Measurements from ENCODE around the gene OBSL1. TPM values are rescaled to one million over a fixed set of nuclear protein-coding genes. Genes with fewer than 3 reads are reported as not detected.
A peak's percentile ranks its signal among the peaks of the same experiment; 100 is the strongest.

Gene OBSL1
- total RNA-seq, 6 donors from 2014 or later, result 38.2 to 303 (median 67.4) TPM

DNA sequence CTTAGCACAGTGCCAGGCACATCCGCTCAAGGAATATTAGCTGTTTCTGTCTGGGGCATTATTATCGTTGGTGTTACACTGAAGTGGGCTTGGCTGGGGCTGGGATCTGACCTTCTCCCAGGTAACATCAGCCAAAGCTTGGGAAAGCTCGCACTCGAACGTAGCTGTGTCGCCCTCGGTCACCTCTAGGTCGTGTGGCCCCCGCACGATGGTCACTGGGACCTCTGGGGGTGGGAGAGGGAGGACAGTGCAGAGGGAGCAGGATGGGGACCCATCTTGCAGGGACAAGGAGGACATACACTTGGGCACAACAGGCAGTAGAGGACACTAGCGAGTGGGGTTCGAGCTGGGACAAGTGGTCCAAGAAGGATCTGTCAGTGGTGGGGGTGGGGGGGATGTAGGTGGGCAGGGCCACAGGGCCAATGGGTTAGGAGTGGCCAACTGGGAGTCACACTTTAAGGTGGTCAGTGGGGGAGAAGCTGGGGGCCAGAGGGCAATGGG is 17.8 kb downstream of the OBSL1 start:
- 81% methylated on average over 11 to 12 of the region's 12 CpGs for WGBS, 2 donors
- no peak overlapping the region for H3K27ac ChIP-seq
- no peak overlapping the region for H3K4me3 ChIP-seq

GRCh38 chr2:219553168-219553417 is 18.2 kb downstream of the OBSL1 start:
- 32 to 37% methylated on average over 6 to 7 of the region's 7 CpGs for WGBS, 2 donors

More for the DNA sequence above, 17.8 kb downstream of the OBSL1 start:
- peaks cover 18 to 23% (median 19%) of the 10 kb centered on the region in 4 donors for H3K4me1 ChIP-seq
- TF ChIP-seq EP300 (IDR thresholded peaks at IDR 0.05), result no peak
- TF ChIP-seq POLR2AphosphoS5 (IDR thresholded peaks at IDR 0.05), result no peak
- TF ChIP-seq POLR2A (IDR thresholded peaks at IDR 0.05), result no peak
- TF ChIP-seq CTCF (IDR thresholded peaks at IDR 0.05), result no peak
- ATAC-seq (ENCODE audit: low FRiP score in 2 of 2) (no peak), DNase-seq (no peak)
- peaks cover 0 to 15% (median 7%) of the 10 kb centered on the region in 4 donors for H3K27me3 ChIP-seq
- no peaks in the 10 kb centered on the region for H3K36me3 ChIP-seq
- no peaks in the 10 kb centered on the region for H3K9me3 ChIP-seq

DNA sequence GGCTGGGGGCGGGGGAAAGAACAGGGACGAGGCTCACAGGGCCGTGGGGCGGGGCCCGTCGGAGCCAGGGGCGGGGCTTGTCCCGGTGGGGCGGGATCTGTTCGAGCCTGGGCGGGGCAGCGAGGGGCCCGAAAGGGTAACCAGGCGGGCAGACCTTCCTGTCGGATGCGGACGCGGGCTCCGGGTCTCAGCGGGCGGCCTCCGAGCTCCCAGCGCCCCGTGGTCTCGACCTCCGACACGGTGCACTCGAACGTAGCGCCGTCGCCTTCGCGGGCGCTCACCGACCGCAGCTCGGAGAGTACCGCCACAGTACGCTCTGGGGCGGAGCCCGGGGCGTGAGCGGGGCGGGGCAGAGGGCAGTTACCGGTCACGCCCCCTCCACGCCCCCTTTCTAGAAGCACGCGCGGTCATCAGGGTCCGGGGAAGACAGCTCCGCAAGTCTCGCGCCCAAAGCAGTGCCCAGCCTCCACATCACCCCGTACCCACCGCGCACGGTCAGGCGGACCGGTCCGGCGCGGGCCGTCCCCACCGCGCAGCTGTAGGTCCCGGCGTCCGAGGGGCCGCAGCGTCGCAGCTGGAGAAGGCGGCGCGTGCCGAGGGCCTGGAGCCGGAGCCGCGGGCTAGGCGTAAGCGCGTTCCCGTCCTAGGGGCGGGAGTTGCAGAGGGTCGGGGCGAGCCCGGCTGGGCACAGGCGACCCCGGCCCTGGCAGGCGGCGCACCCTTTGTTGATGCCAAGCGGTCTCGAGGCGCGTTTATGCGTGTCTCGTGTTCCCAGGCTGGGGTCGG is 18.8 kb downstream of the OBSL1 start:
- 8% methylated on average over 8 of the region's 99 CpGs; no CpG with 5 or more reads in 1 of the 2 donors for WGBS, 2 donors
- TF ChIP-seq POLR2AphosphoS5 (IDR thresholded peaks at IDR 0.05), result no peak
- TF ChIP-seq CTCF (IDR thresholded peaks at IDR 0.05), result no peak
- no peak for TF ChIP-seq POLR2A (IDR thresholded peaks at IDR 0.05)
- TF ChIP-seq EP300 (IDR thresholded peaks at IDR 0.05), result no peak
- Histone ChIP-seq H3K27ac (peak overlapping the region in 1 of 4 donors; percentile 32), H3K4me3 (peak overlapping the region; percentile 46 to 78 (median 56)), H3K36me3 (no peaks in the 10 kb centered on the region), H3K27me3 (peaks cover 0 to 15% (median 7%) of the 10 kb centered on the region in 4 donors), H3K4me1 (peaks cover 18 to 23% (median 19%) of the 10 kb centered on the region in 4 donors), H3K9me3 (no peaks in the 10 kb centered on the region)
- ATAC-seq (ENCODE audit: low FRiP score in 2 of 2), result peak; percentile 86 to 96
- DNase-seq, result peak; percentile 83 to 97

More at GRCh38 chr2:219553168-219553417, 18.2 kb downstream of the OBSL1 start:
- ATAC-seq (ENCODE audit: low FRiP score in 2 of 2), result no peak
- H3K27me3 ChIP-seq, result peaks cover 0 to 15% (median 7%) of the 10 kb centered on the region in 4 donors
- no peak overlapping the region for H3K27ac ChIP-seq
- H3K4me3 ChIP-seq, result peak overlapping the region in 3 of 4 donors; percentile 50 to 78 (median 62)
- H3K4me1 ChIP-seq, result peaks cover 18 to 23% (median 19%) of the 10 kb centered on the region in 4 donors
- no peak for DNase-seq
- TF ChIP-seq POLR2A (IDR thresholded peaks at IDR 0.05) (no peak), POLR2AphosphoS5 (IDR thresholded peaks at IDR 0.05) (no peak), EP300 (IDR thresholded peaks at IDR 0.05) (no peak), CTCF (IDR thresholded peaks at IDR 0.05) (no peak)
- H3K9me3 ChIP-seq, result no peaks in the 10 kb centered on the region
- H3K36me3 ChIP-seq, result no peaks in the 10 kb centered on the region

- Histone ChIP-seq H3K27ac (peak overlapping the region in 1 of 4 donors; percentile 32), H3K4me3 (peak overlapping the region; percentile 46 to 78 (median 56)), H3K4me1 (peaks cover 18 to 23% (median 19%) of the 10 kb centered on the region in 4 donors), H3K36me3 (no peaks in the 10 kb centered on the region), H3K27me3 (peaks cover 0 to 15% (median 7%) of the 10 kb centered on the region in 4 donors), H3K9me3 (no peaks in the 10 kb centered on the region)
- DNase-seq (peak; percentile 40 to 77), ATAC-seq (ENCODE audit: low FRiP score in 2 of 2) (peak in 1 of 2 donors; percentile 0)
- 10 to 12% methylated on average over 16 to 29 of the region's 54 CpGs for WGBS, 2 donors
- TF ChIP-seq POLR2A (IDR thresholded peaks at IDR 0.05), result no peak
- TF ChIP-seq POLR2AphosphoS5 (IDR thresholded peaks at IDR 0.05), result no peak
- no peak for TF ChIP-seq CTCF (IDR thresholded peaks at IDR 0.05)
Observed at GRCh38 chr2:219551441-219552381, 19.6 kb downstream of the OBSL1 start.

Data from upper lobe of left lung (tissue), 6 donors.